ENCODE results near the gene SLC9A9. TPM values are rescaled to one million over a fixed set of nuclear protein-coding genes. Genes with fewer than 3 reads are reported as not detected.

SLC9A9 gene
- polyA plus RNA-seq, 1 donor from 2014 or later = 0.54 TPM

DNA sequence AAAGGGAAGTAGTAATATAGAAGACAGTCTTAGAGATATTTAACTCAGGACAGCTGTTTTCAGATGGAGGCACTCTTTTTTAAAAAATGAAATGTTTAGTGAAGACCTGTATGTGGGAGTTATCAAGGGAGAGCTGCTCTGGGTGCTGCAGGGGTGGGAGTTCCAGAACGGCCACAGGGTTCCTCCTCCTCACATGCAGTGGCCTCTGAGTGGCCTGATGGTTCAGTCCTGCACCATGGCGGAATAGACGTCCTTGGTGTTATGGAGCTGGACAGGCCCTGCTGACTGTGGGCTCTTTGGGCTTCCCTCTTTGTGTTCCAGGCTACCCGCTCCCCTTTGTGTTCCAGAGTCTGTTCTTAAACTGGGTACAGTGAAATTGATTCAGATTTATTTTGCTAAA lies 602.6 kb downstream of the SLC9A9 start:
- Histone ChIP-seq H3K9ac (ENCODE audit: low read length) (no peak overlapping the region), H2AFZ (ENCODE audit: low read depth, low read length) (no peak overlapping the region), H3F3A (ENCODE audit: insufficient read depth, low read length, poor library complexity, severe bottlenecking) (no peaks in the 10 kb centered on the region), H3K4me2 (ENCODE audit: low read length) (no peak overlapping the region), H3K27ac (ENCODE audit: low read length) (no peak overlapping the region), H3K27me3 (ENCODE audit: insufficient read depth, low read depth, low read length) (no peaks in the 10 kb centered on the region), H3K9me2 (ENCODE audit: insufficient read depth, low read length) (no peaks in the 10 kb centered on the region), H3K9me3 (ENCODE audit: low read length) (no peaks in the 10 kb centered on the region), H3K36me3 (ENCODE audit: insufficient read depth, low read length) (no peaks in the 10 kb centered on the region), H4K20me1 (ENCODE audit: insufficient read depth) (no peaks in the 10 kb centered on the region), H3K79me2 (replicated peaks; ENCODE audit: insufficient read depth, low read length) (no peaks in the 10 kb centered on the region), H3K4me3 (ENCODE audit: low read length) (no peak overlapping the region)
- no peak for TF ChIP-seq SMC3 (conservative IDR thresholded peaks at IDR 0.05; ENCODE audit: poor library complexity)
- TF ChIP-seq CTCF (IDR thresholded peaks at IDR 0.05; ENCODE audit: poor library complexity, severe bottlenecking) = no peak
- TF ChIP-seq EP300 (conservative IDR thresholded peaks at IDR 0.05; ENCODE audit: poor library complexity, severe bottlenecking) = no peak
- TF ChIP-seq REST (IDR thresholded peaks at IDR 0.05; ENCODE audit: borderline replicate concordance) = no peak
- TF ChIP-seq TAF1 (IDR thresholded peaks at IDR 0.05; ENCODE audit: low read depth) = no peak
- no peak for TF ChIP-seq POLR2AphosphoS5 (IDR thresholded peaks at IDR 0.05)
- no peak for TF ChIP-seq EZH2 (IDR thresholded peaks at IDR 0.05; ENCODE audit: borderline replicate concordance, insufficient read depth, low read length, poor library complexity, severe bottlenecking)
- no peak for TF ChIP-seq MXI1 (conservative IDR thresholded peaks at IDR 0.05; ENCODE audit: poor library complexity, severe bottlenecking)
- no peak for TF ChIP-seq RAD21 (conservative IDR thresholded peaks at IDR 0.05)

- H3K9ac ChIP-seq (ENCODE audit: low read length) = no peak overlapping the region
- no peak overlapping the region for H3K4me2 ChIP-seq (ENCODE audit: low read length)
- no peak for TF ChIP-seq RAD21 (conservative IDR thresholded peaks at IDR 0.05)
- no peak for TF ChIP-seq EZH2 (IDR thresholded peaks at IDR 0.05; ENCODE audit: borderline replicate concordance, insufficient read depth, low read length, poor library complexity, severe bottlenecking)
- TF ChIP-seq SMC3 (conservative IDR thresholded peaks at IDR 0.05; ENCODE audit: poor library complexity) = no peak
- TF ChIP-seq EP300 (conservative IDR thresholded peaks at IDR 0.05; ENCODE audit: poor library complexity, severe bottlenecking) = no peak
- no peak for TF ChIP-seq CTCF (IDR thresholded peaks at IDR 0.05; ENCODE audit: poor library complexity, severe bottlenecking)
- TF ChIP-seq TAF1 (IDR thresholded peaks at IDR 0.05; ENCODE audit: low read depth) = no peak
- no peak for TF ChIP-seq POLR2AphosphoS5 (IDR thresholded peaks at IDR 0.05)
- TF ChIP-seq MXI1 (conservative IDR thresholded peaks at IDR 0.05; ENCODE audit: poor library complexity, severe bottlenecking) = no peak
- TF ChIP-seq REST (IDR thresholded peaks at IDR 0.05; ENCODE audit: borderline replicate concordance) = no peak
- no peak overlapping the region for H3K4me3 ChIP-seq (ENCODE audit: low read length)
- H3K9me2 ChIP-seq (ENCODE audit: insufficient read depth, low read length) = no peaks in the 10 kb centered on the region
- no peaks in the 10 kb centered on the region for H3F3A ChIP-seq (ENCODE audit: insufficient read depth, low read length, poor library complexity, severe bottlenecking)
- no peaks in the 10 kb centered on the region for H3K79me2 ChIP-seq (replicated peaks; ENCODE audit: insufficient read depth, low read length)
- H4K20me1 ChIP-seq (ENCODE audit: insufficient read depth) = no peaks in the 10 kb centered on the region
- no peak overlapping the region for H3K27ac ChIP-seq (ENCODE audit: low read length)
- H3K36me3 ChIP-seq (ENCODE audit: insufficient read depth, low read length) = no peaks in the 10 kb centered on the region
- H3K9me3 ChIP-seq (ENCODE audit: low read length) = no peaks in the 10 kb centered on the region
- no peaks in the 10 kb centered on the region for H3K27me3 ChIP-seq (ENCODE audit: insufficient read depth, low read depth, low read length)
- no peak overlapping the region for H2AFZ ChIP-seq (ENCODE audit: low read depth, low read length)
Observed at GRCh38 chr3:143244516-143245063, 603.7 kb downstream of the SLC9A9 start.
